CD4-positive, alpha-beta T cell treated with Interferon gamma for 1 hour (primary cell): ENCODE measurements around the gene AGO4.
"Not testable (repeated sequence)": the region's sequence is repeated elsewhere in the genome, so short reads cannot be mapped to it uniquely, and the experiment has no call there.

Experiments used
- DNase-seq: peaks from one replicate; pipeline ENCODE4 v3.0.0-alpha.2; 2020

Gene AGO4

DNA sequence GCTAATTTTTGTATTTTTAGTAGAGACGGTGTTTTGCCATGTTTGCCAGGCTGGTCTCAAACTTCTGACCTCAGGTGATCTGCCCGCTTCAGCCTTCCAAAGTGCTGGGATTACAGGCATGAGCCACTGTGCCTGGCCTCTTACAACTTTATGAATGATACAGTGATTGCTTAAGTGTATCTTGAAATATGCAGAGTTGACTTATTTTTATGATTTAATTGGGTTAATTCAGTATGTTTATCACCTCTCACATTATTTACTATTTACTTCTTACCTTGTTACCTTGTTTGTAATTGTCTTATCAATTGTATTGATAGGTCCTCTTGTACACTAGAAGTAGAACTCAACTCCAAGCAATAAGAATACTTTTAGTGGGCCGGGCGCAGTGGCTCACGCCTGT is 4.9 kb downstream of the AGO4 start:
- not testable (repeated sequence) for DNase-seq

DNA sequence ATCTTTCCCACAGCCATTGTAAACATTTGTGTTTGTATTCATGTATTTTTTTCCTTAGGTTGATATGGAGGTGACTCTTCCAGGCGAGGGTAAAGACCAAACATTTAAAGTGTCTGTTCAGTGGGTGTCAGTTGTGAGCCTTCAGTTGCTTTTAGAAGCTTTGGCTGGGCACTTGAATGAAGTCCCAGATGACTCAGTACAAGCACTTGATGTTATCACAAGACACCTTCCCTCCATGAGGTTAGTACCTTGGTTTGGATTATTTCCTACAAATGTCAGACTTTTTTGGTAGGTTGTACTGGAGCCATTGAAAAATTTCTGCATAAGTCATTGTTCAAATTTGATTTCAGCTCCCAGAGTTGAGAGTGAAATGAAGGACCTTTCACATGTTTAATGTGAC is 17.4 kb downstream of the AGO4 start:
- no peak for DNase-seq

DNA sequence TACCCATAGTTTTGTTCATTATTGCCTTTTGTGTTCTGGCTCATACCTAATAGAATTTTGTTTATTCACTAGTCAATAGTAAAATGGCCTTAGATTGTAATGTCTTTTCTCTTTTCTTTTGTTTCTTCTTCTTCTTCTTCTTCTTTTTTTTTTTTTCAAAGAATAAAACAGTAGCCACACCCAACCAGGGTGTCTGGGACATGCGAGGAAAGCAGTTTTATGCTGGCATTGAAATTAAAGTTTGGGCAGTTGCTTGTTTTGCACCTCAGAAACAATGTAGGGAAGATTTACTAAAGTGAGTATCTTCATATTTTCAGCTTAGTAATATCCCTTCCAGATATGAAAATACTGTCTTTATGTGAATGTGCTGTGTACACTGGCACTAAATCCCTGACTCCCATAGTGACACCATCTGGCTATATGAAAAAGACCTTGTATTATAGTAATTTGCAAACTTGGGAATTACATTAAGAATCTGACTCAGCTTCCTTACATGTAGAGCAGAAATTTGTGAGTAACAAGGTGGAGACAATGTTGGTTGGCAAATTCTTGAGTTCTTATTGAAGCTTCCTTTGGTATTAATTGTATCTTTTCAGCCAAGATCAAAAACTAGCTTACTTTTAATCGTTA is 24.6 kb downstream of the AGO4 start:
- DNase-seq = no peak

DNA sequence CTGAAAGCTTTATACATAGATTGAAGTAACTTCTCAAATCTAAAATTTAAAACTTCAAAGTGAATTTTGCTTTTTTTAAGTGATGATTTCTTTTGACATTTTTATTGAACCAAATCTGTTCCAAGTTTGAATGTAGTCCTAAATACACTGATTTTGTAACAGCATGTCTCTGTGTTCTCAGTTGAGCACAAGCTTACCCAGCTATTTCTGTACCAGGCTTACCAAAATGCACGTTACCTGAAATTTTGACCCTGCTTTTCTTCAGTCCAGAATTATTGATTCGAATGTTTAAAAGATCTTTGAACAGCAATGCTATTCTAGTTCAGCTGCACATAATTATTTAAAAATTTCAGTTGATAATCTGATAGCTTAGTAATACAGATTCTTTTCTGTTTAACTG is 25.6 kb downstream of the AGO4 start:
- DNase-seq = no peak

DNA sequence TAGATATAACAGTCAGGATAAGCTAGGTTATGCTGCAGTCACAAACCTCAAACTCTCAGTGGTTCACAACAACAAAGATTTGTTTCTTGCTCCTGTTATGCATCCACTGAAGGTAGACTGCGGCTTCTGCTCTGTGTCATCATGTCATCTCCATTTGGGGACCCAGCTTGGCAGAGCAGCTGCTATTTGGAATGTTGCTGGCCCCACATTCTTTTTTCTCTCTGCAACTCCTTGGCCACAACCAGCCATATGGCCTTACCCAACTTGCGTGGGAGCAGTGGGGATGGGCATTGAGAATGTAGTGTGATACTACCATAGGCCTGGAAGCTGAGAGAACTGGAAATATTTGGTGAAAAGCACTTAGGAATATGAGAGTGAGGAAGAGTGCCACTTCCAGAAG is 26.4 kb downstream of the AGO4 start:
- no peak for DNase-seq

DNA sequence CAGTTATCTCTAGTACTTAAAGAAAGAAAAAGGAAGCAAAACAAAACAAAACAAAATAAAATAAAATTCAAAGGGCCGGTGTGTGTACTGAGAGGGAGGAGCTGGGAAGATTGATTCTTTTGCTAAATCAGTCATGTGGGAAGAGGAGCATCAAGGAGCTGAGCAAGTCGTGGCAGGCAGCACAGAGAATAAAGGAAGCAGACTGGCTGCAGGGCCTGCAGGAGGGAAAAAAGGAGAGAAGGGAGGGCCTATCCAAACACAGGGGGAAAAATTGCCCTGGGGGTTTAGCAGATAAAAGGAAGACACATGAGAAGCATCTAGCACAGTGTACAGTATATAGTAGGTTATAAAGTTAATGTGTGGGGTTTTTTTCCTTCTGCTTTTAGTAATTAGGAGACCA is 27.6 kb downstream of the AGO4 start:
- no peak for DNase-seq

DNA sequence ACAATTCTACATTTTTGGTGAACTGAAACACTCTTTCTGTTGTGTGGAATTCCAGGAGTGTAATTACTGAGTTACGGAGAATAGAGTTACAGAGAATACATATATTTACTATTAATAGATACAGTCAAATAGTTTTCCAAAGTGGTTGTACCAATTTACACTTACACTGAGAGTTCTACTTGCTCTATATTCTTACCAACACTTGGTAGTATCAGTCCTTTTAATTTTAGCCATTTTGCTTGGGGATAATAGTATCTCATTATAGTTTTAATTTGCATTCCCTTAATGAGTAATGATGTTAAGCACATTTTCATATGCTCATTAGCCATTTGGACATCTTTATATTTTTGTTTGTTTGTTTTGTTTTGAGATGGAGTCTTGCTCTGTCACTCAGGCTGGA is 28.9 kb downstream of the AGO4 start:
- DNase-seq = no peak

DNA sequence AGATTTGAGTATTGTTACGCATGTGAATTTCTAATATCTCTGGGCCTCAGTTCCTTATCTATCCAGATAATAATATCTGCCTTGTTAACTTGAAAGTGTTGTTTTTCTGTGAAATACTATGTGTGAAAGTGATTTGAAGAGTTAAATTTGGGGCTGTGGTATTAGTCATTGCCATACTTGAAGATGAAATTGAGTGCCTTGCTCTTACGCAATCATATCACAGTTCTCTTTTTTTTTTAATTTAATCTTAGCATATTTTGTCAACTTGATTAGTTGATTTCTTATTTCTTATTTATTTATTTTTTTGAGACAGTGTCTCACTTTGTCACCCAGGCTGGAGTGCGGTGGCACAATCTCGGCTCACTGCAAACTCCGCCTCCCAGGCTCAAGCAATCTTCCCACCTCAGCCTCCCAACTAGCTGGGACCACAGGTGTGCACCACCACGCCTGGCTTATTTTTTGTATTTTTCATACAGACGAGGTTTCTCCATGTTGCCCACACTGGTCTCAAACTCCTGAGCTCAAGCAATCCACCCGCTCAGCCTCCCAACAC is 31.0 kb downstream of the AGO4 start:
- no peak for DNase-seq

DNA sequence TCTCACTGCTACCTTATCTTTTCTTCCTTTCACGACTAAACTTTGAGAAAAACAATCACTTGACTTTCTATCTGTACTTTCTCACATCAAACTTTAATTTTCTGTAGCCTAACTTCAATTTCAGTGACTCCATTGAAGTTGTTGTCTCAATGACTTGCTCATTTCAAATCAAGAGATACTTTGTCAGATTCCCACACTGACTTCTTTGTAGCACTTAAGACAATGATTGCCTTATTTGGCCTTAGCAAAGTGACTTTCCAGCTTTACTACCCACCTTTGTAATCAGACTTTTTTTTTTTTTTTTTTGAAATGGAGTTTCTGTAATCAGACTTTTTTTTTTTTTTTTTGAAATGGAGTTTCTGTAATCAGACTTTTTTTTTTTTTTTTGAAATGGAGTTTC is 37.0 kb downstream of the AGO4 start:
- DNase-seq = no peak

DNA sequence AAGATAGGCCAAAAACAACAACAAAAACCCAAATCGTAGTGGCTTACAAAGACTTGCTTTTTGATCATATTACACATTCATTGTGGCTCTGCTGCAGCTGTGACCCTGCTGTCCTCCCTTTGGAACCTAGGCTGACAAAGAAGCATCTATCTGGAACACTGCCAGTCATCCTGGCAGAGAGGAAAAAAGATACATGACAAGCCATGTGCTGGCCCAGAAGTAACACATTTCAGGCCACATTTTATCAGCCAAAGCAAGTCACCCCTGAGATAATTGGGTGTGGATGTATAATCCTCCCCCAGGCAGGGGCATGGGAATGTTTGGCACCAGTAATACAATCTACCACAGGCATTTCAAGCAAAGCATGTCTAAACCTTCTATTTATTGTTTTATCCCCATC is 38.0 kb downstream of the AGO4 start:
- DNase-seq = no peak

DNA sequence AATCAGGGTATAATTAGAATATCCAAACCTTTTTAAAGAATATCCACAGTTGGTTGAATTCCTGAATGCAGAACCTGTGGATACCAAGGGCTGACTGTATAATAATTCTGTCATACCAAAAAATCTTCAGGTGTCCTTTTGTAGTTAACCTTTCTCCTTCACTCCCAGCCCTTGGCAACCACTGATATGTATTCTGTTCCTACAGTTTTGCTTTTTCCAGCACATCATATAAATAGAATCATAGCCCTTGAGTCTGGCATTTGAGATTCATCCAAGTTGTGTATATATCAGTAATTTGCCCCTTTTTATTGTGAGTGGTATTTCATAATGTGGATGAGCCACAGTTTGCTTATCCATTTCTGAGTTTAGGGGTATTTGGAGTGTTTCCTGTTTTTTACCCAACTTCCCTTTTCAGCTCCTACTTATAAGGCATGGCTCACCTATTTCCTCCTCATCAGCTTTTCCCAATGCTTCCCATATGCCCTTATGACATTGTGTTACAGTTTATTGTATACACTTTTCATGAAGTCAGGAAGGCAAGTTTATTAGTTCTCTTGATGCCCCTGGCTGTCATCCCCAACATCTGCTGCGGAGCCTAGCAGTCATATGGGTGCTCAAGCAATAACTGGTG is 40.2 kb downstream of the AGO4 start:
- DNase-seq = no peak

DNA sequence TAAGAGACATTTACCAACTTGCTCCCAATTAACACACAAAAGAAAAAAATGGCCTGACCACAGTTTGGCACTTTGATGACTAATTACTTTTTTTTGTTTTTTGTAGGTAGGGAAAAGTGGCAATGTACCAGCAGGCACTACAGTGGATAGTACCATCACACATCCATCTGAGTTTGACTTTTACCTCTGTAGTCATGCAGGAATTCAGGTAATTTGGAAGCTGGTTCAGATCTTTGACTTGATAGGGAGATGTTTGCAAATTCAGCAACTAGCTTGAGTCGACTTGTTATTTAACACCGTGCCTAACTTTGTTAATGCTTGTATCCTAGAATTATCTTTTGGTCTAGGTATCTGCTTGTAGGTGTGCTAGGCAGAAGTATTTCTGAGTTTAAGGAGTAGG is 42.2 kb downstream of the AGO4 start:
- DNase-seq = no peak

DNA sequence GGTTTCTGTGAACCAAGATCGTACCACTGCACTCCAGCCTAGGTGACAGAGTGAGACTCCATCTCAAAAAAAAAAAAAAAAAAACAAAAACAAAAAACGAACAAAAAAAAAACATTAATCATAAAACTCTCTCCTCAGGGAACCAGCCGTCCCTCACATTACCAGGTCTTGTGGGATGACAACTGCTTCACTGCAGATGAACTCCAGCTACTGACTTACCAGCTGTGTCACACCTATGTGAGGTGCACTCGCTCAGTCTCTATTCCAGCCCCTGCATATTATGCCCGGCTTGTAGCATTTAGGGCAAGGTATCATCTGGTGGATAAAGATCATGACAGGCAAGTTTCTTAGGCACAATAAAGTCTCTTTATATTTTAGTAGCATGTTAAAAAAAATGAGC is 42.9 kb downstream of the AGO4 start:
- DNase-seq = no peak

DNA sequence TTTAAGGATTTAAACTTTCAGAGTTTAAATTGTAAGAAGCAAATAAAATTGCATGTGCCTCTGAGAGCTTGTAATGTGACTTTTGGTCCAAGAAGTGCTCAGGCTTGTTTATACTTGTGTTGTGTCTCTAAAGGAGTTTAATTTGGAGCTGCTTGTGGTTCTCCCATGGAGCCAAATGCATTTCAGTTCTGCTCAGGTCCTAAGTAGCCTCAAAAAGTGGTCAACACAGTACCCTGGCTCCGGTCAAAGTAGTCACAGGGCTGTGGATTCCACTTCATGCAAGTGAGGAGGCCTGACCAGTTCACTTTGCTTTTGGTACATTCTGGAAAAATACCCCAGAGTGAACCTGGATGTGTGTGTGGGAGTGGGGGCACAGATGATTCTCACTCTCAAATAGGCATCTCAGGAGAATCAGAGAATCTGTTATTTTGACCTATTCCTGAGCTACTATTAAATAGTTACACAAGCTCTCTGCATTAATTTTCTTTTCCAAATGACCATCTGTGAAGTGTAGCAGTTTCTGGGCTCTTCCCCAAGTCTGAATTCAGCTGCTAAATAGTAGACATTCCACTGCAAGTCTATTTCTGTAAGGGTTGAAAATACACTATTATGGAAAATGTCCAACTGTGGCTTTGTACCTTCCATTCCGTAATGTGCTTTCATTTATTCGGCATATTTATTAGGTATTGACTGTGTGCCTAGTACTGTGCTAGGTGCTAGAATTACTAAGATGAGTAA is 43.5 kb downstream of the AGO4 start:
- no peak for DNase-seq

DNA sequence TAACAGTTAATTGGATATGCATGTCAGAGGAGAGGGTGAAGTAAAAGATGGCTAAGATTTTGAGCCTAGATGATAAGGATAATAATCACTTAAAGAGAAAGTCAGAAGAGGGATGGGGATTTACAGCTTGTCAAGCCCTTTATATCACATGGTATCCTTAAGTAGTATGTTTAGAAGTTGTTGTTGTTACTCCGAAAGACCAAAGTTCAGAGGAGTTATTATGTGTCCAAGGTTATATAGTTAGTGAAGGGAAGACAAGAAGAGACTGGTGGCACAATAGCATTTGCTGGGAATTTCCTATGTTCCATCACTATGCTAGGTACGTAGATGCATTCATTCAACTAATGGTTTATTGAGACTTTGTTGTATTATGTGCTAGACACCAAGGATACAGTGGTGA is 44.4 kb downstream of the AGO4 start:
- DNase-seq = no peak

DNA sequence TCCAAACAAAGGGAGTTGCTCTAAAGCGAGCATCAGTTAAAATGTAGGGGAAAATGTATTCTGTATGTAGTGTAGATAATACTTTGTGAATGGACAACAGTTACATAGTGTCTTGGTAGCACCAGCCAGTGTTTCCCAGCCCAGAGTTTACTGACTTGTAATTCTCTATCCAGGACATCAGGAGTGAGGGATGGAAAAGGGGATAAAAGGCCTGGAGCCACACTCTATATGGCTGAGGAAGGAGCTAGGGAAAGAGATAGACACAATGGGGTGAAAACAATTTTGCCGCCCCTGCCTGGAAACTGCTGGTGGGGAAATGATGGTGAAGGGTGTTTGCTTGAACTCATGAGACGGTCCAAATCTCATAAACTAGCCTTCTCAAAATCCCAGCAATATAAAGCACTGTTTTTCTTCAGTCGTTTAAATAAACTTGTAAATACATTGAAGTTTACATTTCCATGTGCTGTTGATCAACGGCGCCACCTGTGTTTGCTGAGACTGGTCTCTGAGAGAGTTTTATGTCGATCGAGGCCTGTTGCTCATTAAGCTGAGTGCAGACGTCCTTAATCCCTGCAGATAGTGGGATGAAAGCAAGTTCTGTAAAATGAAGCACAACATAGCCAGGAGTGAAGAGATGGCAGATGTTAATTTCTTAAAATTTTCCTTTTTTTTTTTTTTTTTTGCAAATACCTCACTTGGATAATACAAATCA is 47.3 kb downstream of the AGO4 start:
- DNase-seq = no peak

DNA sequence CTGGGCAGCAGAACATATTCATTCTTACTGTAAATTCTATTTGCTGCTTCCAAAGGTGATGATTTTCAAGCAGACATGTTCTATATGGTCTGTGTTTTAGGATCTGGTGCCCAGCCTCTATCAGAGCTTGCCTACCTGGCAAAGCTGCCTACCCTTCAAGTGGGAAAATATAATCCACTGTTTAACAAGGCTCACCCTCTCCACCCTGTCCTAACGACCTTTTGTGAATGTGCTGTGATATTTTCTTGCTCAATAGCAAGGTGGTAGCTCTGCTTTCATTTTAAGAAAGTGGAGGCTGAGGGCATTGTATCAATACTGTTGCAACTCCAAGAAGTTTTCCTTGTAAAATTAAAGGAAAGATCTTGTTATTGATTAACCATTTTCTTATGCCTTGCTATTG is 49.1 kb downstream of the AGO4 start:
- DNase-seq = no peak

DNA sequence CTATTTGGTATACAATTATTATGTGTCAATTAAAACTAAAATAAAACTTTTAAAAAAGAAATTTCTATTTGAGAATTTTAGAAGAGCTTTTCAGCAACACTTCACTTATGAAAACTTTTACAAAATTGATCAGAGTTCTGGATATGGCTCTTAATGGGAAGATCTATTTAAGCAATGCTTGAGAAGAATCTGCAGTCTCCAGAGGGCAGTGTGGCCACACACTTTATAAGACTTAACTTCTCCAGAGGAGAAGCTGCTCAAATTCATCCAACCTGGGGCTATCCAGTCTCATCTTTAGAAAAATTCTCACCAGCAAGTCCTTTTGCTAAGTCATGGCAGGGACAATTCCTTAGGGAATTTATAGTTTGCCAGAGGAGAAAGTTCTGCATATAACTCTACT is 50.0 kb downstream of the AGO4 start:
- DNase-seq = no peak

DNA sequence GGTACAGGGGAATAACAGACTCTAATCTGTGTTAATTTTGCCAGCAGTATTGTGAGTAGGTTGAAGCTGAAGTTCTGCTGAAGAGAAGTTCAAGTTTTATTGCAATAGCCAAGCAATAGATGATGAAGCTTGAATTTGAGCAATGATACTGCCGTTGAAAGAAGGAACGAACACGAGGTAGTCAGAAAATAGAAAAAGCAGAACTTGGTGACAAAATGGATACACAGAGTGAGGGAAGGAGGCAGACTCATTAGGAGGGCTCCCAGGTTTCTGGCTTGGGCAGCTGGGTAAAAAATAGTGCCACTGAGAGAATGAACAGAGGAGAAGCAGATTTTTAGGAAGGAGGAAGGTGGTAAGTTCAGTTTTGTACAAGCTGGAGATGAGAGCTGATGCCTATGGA is 52.9 kb downstream of the AGO4 start:
- DNase-seq = no peak

DNA sequence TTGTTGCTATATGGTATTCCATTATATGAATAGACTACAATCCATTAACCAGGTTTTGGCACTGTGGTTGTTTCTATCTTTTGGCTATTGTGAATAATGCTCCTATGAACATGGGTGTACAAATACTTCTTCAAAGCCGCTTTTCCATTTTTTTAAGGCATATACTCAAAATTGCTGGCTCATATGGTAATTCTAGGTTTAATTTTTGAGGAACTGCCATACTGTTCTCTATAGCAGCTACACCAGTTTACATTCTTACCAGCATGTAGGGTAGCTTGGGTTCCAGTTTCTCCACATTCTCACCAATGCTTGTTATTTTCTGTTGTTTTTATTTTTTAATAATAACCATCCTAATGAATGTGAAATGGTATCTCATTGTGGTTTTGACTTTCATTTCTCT is 55.3 kb downstream of the AGO4 start:
- no peak for DNase-seq

DNA sequence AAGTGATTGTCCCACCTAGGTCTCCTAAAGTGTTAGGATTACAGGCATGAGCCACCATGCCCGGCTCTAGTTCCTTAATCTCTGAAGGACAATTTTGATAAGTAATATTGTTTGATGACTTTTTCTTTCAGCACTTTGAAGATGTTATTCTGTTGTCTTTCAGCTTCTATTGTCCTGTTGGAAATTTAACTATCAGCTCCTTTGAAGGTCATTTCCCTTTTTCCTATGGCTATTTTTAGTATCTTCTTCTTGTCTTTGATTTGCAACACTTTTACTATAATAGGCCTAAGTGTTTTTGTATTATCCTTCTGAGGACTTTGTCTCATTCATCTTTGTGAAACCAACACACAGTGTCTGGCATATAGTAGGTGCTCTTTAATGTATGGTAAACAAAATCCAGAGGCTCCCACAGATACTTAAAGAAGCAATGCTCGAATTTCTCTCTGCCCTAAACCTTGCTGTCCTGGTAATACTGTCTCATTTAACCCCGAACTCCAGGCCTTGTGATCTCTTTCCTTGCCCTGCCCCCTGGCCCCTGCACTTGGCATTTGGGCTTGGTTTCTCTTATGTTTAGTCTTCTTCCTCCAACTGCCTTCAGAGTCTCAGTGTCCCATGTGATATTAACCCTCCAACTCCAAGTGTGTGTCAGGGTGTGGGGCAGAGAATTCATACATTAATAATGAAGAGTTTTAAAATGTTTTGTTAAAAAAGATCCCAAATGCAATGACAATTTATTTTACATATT is 56.2 kb downstream of the AGO4 start:
- no peak for DNase-seq

DNA sequence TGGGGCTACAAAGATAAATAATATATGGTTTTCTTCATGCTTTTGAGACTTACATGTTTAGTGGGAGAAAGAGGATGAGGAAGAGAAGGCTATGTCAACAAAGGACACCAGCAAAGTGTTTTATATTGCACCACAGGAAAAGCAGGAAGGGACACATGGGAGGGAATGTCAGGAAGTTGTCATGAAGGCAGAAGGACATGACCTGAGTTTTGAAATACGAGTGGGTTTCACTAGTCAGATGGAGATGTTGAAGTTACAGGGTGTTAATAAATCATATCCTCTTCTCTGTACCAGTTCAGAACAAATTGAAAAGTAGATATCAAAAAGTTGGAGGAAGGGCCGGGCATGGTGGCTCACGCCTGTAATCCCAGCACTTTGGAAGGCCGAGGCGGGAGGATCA is 57.0 kb downstream of the AGO4 start:
- no peak for DNase-seq

DNA sequence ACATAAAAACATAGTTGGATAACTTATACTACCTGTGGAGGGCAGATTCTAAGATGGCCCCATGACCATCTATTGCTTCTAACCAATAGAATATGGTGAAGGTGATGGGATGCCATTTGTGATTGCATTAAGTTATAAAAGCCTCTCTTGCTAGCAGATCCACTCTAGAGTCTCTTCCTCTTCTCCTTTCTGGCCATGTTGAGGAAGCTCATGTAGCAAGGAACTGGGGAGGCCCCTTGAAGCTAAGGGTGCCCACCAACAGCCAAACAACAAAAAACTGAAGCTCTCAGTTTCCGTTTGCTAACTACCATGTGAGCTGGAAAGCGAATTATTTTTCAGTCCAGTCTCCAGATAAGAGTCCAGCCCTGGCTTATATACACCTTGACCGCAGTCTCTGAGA is 59.2 kb downstream of the AGO4 start:
- no peak for DNase-seq
